ENCODE data around the gene ARHGEF19.
"Not testable (repeated sequence)": the region's sequence is repeated elsewhere in the genome, so short reads cannot be mapped to it uniquely, and the experiment has no call there.

ARHGEF19 gene
- 0.54 to 4.1 (median 1.3) reads per million in 17 experiments for total RNA-seq

DNA sequence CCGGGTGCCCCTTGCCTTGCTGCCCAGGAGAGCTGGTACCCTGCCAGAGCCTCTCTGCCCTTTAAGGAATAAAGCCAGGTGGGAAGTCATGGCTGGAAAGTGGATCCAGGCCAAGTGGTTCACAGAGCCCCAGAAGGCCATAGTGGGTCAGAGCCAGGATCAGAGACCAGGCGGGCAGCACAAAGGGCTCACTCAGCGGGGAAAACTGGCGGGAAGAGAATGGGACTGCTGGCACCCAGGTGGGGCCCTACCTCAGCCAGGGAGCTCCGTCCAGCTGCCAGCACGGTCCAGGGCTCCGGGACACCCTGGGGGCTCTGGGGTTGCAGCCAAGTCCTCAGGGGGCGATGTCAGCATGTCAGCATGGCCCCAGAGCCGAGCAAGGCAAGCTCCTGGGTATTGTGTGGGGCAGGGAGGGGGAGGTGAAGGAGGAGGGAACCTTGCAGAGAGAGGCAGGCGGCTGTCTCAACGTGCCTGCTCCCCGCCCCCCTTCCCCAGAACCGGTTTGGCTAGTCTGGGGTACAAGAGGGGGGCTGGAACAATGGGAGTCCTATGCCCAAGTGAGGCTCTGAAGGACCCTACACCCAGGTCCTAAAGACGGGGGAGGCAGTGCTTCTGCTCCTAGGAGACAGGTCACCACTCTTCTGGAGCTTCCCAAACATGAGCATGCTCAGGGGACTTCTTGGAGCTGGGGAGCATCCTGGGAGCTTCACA, at the start of gene ARHGEF19:
ARHGEF19 (minus strand) TSS at position 402 of the 711 bp plus-strand sequence. CDS start 3,598 bp downstream, outside the sequence.
- DNase-seq: no peak

- DNase-seq: no peak
Observed at GRCh38 chr1:16262067-16262466, 49.6 kb upstream of the ARHGEF19 start.

DNA sequence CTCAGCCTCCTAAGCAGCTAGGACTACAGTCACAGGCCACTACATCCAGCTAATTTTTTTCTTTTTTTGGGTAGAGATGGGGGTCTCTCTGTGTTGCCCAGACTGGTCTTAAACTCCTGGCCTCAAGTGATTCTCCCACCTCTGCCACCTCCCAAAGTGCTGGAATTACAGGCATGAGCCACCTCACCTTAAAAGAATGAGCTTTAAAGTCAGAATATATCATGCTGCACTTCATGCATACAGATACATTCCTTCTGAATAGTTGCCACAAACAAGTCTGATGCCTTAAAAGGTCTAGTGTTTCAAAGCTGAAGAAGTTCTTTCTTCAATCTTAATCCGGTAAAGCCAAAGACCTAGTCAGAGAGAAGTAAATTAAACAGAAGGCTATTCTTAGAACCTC, 48.4 kb upstream of the ARHGEF19 start:
- DNase-seq: no peak

DNA sequence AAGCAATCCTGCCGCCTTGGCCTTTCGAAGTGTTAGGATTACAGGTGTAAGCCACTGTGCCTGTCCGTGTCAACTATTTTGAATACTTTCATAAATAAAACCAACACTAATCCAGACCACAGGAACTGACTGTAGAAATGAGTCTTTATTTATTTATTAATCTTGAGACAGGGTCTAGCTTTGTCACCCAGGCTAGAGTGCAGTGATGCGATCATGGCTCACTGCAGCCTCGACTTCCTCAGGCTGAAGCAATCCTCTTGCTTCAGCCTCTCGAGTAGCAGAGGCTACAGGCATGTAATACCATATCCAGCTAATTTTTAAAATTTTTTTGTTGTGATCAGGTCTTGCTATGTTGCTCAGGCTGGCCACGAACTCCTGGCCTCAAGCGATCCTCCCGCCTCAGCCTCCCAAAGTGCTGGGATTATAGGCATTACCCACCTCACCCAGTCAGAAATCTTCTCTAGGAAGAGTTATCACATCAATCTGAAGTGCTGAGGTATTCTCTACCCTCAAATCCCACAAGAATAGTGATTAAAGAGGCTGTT, 46.2 kb upstream of the ARHGEF19 start:
- peak in 1 of 4 experiments; percentile 17 for DNase-seq

- DNase-seq: no peak
Observed at GRCh38 chr1:16257968-16258367, 45.5 kb upstream of the ARHGEF19 start.

GRCh38 chr1:16257556-16257955, 45.1 kb upstream of the ARHGEF19 start:
- DNase-seq: not testable (repeated sequence)

GRCh38 chr1:16256478-16256877, 44.0 kb upstream of the ARHGEF19 start:
- no peak for DNase-seq

DNA sequence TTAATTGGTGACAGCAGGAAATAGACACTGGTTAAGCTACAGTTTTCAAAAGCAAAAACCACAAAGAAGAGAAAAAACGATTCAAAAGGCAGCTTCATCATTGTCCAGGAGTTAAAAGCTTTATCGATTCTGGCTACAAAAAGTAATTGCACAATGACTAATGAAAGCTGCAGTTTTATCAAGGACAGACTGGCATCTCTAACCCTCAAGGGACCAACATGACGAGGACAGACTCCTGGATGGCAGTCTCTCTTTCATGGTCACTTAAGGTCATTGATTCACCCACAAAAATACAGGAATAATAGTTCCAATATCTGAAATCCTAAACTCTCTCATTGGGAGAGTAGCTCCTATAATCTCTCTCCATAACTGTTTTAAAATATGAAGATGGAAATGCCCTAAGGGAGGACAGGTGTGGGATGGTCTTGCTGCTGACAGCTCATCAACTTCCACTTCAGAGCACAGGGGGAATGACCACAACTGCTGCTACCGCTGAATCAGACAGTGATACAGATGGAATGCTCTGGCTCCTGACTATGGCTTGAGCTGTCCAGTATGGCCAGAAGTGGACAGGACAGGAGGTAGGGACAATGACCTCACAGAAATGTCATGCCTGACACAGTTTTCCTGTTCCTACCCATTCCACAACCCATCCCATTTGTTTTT, 41.9 kb upstream of the ARHGEF19 start:
- no peak for DNase-seq

DNA sequence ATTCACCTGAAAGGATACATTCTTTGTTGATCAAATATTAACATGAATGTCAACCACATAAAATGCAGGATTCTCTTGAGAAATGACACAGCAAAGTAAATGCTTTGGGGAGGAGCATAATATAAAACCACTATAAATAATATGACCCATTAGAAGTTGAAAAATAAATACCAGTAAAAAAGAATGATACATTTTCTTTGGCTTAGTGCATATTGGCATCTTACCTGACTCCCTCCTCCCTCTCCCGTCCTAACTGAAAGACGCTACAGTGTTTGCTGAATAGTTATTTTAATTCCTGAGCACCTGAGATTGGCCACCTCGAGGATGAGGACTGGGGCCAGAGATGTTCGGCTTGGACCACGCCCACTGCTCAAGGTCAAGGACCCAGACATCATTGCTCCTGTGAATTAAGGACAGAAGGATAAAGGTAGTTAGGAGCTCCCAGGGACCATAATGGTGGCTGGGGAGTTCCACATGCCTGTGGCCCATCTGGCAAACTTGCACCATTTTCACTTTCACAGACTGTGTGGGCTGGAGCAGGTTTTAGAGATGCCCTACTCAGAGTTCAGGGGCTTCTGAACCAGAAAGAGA, 41.0 kb upstream of the ARHGEF19 start:
- DNase-seq: no peak

DNA sequence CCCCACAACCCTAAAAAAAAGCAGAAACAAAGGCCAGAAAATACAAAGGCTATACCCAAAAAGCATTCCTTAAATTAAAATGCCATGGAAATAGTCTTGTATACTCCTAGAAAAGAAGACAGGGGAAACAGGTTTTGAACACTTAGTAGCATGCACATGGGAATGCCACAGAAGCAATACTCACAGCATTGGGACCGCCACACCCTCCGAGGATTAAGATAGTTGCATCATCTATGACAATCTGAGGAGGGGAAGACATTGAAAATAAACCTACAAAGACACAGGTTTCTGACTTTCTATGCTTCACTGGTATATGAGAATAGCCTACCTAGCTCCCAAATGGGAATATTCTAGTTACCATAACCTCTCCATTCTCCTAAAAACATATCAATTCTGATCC, 40.5 kb upstream of the ARHGEF19 start:
- no peak for DNase-seq

DNA sequence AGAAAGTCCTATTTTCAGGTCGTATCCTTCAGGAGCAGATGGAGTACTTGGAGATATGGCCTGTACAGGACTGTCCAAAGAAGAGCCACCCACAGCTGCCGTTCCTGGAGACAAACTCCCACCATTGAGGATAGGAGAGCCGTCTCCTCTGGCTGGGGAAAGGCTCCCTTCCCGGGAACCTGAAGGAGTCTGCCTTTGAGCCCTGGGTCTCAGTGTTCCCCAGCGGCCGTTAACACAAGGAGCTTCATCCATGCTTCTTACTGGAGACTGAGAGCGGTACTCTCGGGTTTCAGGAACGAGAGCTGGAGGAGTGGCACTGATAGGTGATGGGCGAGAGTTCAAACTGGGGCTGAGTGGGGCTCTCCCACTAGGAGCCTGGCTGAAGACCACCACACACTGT, 38.9 kb upstream of the ARHGEF19 start:
- no peak for DNase-seq

DNA sequence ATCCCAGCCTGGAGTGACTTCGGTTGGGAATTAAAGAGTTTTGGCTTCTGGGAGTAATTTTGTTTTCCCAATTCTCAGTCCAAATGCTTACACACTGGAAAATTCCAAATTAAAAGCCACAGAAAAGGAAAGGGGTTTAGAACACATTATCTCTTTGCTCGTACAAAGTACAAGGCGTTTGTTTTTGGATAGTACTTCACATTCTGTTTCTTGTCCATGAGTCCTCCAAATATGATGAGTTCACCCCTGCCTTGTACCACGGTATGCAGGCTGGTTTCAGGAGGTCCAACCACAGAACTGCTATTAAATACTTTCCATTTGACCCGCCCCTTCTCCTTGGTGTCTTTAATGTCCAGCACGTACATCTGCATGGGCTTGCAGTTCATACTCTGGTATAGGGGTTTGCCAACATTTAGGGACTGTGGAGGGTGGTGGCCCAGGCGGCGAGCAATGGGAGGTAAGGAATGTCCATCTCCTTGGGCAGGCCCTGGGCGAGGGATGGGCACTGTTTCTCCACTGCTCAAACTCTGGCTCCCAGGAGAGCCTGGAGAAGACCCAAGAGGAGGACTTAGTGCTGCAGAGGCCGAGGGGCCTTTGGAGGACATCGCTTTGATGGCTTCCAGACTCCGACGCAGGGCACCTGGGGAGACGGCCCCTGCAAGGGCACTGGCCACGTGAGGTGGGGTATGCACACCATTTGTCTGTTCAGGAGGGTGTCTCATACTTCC, 38.2 kb upstream of the ARHGEF19 start:
- no peak for DNase-seq

- DNase-seq: peak; percentile 37 to 61 (median 53)
Observed at GRCh38 chr1:16249596-16250241, 37.3 kb upstream of the ARHGEF19 start.

DNA sequence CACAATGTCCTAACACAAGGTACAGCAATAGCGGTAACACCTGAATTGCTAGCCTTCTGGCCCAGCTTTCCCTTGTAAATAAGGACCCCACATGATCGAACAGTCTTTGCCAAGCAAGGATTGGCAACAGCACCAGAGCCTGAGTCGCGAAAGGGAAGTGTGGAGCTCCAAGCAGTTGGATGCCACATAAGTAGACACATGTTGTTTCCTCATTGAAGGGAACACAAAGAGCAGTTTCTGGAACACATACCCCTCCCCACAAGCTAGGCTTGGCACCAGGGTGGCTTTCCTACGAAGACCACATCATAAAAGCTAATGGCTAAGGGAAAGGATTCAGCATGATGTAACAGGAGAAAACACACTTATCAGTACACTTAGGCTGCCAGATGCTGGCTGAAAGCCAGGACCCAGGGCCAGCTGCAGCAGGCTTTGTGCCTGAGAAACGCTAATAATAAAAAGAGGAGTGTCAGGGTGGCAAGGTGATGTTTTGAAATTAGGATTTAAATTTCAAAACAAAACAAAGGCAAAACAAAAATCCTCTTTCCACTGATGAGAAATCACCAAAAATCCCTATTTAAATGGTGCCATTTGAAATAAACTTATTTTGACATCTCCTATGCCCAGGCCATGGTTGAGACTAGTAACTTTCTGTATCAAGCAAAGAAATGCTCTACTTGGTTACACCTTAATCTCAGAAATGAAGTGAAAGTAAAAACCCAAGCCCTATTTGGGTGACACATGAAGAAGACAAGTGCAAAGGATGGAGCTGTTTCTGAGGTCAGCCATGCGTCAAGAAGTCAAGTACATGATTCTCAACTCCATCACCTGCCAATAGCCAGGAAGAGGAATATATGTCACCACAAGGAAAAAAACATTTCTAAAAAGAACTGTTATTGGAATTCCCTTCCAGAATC, 36.4 kb upstream of the ARHGEF19 start:
- DNase-seq: peak; percentile 33 to 53 (median 44)

- no peak for DNase-seq
Observed at GRCh38 chr1:16248007-16248436, 35.6 kb upstream of the ARHGEF19 start.

DNA sequence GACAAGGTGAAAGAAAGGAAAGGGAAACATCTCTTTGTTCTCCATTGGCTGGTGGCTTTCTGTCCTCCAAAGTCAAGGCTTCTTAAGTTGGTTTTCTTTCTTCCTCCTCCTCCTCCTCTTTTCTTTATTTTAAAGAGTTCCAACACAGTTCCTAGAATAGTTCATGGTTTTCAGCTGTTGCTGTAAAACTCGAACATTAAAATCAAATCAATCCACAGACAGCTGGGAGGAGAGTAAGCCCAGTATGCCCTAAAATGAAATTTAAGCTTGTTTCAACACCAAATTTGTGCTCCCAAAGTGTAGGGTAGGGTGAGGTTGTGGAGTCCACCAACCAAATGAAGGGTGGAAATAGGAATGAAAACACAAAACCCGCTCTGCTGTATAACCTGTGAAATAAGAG, 35.0 kb upstream of the ARHGEF19 start:
- DNase-seq: no peak

DNA sequence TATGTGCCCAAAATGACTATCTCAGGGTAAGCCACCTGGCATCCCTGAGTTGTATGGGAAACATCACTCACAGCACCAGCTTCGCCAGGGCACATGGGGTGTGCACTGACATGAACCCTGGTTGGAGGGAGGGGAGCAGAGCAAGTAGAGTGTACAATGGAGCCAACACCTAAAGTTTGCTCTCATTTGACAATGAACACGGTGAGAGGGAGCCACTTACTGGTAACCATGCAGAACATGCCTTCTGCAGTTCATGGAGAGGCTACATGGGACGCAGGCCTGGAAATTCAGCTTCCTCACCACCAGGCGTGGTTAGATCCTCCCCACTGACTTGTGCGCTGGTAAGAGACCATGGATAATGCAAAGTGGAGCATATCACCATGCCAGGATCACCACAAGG, 34.5 kb upstream of the ARHGEF19 start:
- DNase-seq: no peak

GRCh38 chr1:16246239-16246638, 33.8 kb upstream of the ARHGEF19 start:
- not testable (repeated sequence) for DNase-seq

DNA sequence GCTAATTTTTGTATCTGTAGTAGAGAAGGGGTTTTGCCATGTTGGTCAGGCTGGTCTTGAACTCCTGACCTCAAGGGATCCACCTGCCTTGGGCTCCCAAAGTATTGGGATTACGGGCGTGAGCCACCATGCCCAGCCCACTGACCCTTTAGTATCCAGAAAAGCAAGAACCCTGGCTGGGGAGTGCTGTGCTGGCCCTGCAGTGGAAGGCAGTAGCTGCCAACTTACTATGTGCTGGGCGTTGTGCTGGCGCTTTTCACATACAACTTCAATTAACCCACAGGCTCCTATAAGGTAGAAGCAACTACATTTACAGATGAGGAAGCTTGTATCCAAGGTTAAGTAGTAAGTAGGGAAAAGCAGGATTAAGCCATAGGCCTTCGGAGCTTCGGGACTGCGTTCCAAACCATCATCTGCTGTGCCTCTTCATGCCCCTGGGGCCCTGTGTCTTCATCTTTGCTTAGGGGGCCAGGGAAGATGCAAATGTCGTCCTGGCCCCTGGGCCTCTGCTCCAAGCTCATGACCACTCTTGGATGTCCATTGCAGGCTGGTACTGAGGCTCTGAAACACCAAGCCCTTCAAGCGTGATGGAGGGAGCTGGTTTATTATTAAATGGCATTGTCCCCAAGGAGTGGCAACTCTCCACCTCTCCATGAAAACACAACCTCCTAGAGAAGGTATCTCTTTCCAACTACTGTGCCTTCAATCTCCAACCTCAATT, 33.2 kb upstream of the ARHGEF19 start:
- no peak for DNase-seq

DNA sequence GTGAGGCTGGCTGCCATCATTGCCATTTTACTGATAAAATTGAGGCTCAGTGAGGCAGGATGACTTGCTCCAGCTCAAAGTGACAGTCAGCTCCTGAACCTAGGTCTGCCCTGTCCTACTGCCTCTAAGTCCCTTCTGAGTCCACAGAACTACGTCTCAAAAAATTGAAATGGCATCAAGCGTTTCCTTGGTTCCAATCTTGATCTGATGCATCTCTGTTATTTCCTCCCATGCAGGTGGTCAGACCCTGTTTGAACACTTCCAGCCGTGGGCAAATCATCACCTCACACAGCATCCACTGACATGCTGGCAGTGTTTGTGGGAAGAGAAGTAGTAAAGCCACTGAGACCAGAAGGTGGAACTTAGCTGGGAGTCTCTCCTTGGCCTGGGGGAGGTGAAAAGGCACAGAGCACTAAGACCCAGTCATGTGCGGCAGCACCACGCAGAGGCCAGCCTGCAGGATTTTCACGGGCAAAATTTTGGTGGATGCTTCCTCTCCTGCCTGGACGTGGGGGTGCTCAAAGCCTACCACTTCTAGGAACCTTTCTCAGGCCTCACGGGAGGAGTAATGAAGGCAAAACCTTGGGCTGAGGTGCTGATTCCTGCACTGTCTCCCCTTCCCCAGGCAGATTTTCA, 32.3 kb upstream of the ARHGEF19 start:
- DNase-seq: no peak
